ENCODE results near the gene DNAH10. TPM values are rescaled to one million over a fixed set of nuclear protein-coding genes. Genes with fewer than 3 reads are reported as not detected.

The DNAH10 gene
- polyA plus RNA-seq, 3 donors: 5.6 to 6.4 (median 5.8) TPM

DNA sequence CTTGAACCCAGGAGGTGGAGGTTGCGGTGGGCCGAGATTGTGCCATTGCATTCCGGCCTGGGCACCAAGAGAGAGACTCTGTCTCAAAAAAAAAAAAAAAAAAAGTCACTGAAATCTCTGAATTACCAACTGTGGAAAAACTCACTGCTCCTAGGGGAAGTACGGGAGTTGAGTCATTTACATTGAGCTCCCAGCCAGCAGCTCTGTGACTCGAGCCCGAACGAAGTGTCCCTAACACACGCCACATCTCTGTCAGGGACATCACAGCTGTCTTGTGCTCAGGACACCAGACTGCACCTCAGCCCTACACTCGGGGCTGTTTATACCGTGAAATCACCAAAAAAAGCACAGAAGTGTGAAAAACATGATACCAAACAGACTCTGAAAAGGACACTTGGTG lies 28.9 kb upstream of the DNAH10 start:
- no peak for DNase-seq (ENCODE audit: extremely low read depth in 1 of 11, low read depth in 9 of 11, low spot score in 4 of 11)

DNA sequence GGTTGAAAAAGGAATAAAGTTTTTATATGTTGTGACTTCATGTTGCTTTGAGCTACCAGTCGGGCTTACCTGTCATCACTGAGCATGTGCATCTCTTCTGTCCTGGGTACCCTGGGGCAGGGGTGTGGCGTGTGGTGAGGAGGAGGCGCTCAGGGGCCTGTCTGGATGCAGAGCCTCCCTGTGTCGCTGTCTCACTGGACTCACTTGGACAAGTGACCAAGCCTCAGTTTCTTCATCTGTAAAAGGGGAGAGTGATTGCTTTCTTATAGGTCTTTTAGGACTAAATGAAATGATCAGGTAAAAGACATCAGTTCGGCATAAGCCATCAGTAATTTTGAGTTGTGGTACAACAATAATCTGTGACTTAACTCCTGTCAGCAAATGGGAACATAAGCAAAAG lies 27.8 kb upstream of the DNAH10 start:
- no peak for DNase-seq (ENCODE audit: extremely low read depth in 1 of 11, low read depth in 9 of 11, low spot score in 4 of 11)

DNA sequence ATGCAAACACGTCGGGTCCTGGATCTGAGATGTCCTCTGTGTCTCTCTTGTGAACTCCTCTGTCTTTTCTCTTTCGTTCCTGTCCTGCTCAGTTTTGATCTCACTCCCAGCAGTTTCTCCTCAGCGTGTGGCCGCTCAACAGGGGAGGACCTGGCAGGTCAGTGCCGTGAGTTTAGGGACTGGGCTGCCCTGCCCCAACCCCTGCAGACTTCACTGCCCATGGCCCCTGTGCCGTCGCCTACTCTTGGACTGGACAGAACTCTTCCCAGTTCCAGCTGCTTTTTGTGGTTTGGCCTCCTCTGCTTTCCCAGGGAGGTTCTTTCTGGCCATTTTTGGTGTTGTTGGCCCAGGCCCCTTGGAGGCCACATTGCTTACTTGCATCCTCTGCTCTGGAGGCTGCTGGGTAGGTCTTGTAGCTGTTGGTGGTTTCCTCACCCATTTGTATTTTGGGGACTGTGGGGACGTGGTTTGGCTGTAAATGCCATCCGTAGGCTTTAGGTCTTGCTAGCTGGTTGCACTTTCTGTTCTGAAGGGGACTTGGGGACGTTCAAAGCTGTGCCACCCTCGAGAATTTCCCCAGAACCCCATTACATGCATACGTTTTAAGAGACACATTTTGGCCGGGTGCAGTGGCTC lies 20.0 kb upstream of the DNAH10 start:
- no peak for DNase-seq (ENCODE audit: extremely low read depth in 1 of 11, low read depth in 9 of 11, low spot score in 4 of 11)

DNA sequence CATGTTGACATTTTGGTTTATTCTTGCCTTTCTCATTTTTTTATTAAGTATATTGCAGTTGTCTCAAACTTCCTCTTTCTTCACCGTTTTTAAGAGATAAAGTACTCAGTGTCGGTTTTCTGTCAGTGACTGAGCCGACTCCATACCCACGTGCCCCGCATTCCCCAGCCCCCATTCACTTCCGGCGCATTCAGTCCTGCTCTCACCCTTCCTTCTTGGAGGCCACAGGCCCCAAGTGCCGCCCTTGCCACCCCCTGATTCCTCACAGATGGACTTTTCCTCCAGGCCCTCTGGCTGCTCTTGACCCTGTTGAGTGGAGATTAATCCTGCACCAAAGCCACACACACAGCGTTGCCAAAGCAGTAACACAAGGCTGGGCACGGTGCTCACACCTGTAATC lies 19.1 kb upstream of the DNAH10 start:
- no peak for DNase-seq (ENCODE audit: extremely low read depth in 1 of 11, low read depth in 9 of 11, low spot score in 4 of 11)

DNA sequence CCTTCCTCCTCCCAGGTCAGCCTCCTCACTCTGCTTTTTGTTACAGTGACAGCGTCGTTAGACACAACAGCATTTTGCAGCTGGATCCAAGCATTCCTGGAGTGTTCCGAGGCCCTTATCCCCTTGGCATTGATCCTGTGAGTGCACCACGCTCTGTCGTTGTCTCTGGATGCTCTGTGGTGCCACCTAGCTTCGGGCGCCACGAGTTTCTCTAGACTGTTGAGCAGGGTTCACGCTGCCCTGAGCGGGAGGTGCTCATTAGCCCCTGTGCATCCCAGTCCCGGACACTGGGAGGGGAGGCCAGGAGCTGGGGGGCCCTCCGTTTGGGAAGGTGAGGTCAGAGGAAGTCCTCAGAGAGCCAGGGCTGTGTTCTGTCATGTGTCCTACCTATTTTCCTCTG lies 17.3 kb upstream of the DNAH10 start:
- no peak for DNase-seq (ENCODE audit: extremely low read depth in 1 of 11, low read depth in 9 of 11, low spot score in 4 of 11)

DNA sequence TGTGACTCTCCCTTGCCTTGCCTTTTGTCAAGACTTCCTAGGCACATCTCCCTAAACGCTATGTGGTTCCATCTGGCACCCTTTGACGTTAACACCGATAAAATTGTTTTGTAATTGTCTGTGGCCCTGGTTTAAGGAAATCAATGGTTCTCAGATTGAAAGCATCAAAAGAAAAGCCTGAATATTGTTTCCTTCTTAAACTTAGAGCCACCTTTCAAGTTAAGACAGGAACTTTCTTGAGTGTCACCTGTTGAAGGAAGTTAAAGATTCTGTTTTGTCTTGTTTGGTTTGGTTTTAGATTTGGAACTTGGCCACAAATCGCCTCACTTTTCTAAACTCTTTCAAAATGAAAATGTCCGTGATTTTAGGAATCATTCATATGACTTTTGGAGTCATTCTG lies 14.8 kb upstream of the DNAH10 start:
- DNase-seq (ENCODE audit: extremely low read depth in 1 of 11, low read depth in 9 of 11, low spot score in 4 of 11): no peak

DNA sequence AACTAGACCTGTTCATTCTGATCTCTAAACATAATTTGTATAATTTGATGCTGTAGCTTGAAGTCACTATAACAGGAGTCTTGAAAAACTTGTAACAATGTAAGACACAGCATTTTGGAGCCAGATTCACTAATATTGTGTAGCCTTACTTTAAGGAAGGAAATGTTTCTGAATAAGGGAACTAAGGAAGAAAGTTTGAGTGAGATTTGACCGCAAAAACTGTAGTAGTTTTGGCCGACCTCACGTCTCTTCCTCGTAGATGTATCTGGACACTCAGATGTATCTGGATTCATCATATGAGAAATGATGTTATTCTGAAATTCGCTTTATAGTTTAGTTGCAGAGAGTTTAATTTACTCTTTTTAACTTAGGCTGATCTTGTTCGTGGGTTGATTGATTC lies 13.9 kb upstream of the DNAH10 start:
- no peak for DNase-seq (ENCODE audit: extremely low read depth in 1 of 11, low read depth in 9 of 11, low spot score in 4 of 11)

DNA sequence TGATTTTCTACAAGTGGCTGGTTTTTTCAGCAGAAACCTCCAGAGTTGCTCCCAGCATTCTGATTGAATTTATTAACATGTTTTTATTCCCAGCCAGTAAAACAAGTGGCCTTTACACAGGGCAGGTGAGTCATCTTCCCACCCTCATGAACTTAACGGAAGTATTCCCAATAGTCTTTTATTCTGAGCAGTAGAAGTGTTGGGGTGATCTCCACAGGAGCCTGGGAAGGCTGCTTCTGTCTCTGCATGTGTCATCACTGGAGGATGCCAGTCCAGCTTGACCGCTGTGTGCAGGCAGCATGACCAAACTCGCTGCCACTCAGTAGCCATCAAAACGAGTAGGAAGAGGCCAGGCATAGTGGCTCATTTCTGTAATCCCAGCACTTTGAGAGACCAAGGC lies 13.4 kb upstream of the DNAH10 start:
- DNase-seq (ENCODE audit: extremely low read depth in 1 of 11, low read depth in 9 of 11, low spot score in 4 of 11): no peak

DNA sequence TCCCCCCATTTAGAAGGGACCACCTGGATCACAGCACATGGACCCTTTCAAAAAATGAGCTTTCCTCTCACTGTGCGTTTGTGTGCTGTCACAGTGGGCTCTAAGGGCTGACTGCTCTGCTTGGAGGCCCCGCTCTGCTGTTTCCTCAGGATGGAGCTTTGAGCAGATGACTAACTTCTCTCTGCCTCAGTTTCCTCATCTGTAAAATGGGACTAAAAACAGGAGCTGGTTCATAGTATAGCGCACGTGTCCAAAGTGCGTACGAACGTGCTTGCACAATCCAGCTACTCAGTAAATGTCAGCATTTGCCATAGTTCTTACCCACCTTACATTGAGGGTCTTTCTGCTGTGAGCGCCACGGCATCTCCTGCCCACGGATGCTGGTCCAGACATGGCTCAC lies 12.7 kb upstream of the DNAH10 start:
- DNase-seq (ENCODE audit: extremely low read depth in 1 of 11, low read depth in 9 of 11, low spot score in 4 of 11): no peak

DNA sequence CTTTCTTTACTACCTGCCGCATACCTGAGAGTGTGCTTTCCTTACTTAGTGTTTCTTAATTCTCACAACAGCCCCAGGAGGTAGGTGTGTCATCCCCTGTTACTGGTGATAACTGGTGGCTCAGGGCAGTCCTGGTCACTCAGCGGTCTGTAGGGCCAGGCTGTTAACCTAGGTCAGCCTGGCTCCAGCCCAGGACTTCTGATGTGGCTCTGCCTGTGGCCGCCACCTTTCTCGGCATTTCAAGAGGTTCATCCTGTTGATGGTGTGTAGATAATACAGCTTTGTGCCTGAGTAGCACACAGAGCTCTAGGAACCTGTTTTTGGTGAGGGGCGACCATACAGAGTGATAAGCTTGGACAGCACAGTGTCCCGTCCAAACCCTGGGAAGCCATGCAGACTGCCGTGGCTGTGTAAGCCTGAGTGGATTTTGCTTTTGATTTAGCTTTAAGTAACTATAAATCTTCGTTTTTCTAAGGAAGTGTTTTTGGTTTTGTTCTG lies 11.9 kb upstream of the DNAH10 start:
- no peak for DNase-seq (ENCODE audit: extremely low read depth in 1 of 11, low read depth in 9 of 11, low spot score in 4 of 11)

DNA sequence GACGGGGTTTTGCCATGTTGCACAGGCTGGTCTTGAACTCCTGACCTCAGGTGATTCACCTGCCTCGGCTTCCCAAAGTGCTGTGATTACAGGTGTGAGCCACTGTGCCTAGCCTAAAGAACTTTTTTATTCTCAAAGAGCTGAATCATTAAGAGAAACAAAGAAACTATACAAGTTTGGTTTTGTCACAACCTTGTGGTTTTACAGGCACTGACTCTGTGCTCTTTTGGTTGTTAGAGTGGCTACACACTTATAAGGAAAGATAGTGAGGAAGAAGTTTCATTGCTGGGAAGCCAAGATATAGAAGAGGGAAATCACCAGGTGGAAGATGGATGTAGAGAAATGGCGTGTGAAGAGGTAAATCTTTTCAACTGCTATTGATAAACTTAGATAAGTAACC lies 10.1 kb upstream of the DNAH10 start:
- no peak for DNase-seq (ENCODE audit: extremely low read depth in 1 of 11, low read depth in 9 of 11, low spot score in 4 of 11)

DNA sequence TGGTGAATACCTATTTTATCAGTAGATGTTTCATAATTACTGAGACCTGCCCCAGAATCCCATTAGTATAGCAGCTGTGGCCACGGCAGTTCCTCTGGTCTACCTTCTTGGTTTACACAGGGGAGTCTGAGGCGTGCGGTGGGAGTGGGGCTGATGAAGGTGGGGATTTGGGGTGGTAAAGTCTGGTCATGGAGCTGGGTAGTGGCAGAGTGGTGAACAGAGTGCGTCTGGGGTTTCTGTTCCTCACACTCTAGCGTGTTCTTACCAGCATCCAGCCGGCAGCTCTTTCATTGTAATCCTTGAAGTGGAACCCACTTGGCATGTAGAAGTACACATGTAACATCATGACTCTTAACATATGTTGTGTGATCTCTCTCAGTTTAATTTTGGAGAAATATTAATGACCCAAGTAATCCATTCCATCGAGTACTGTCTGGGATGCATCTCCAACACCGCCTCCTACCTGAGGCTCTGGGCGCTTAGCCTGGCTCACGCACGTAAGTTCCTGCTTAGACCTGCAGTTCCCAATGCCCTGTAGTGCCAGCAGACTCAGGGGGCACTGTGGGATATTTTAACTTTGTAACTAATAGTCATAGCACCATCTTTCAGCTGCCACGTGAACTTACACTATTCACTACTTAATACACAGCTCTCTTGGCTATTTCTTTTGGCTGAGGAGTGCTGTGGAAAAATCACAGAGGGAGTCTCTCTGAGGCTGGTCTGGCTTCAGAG lies 7.9 kb upstream of the DNAH10 start:
- DNase-seq (ENCODE audit: extremely low read depth in 1 of 11, low read depth in 9 of 11, low spot score in 4 of 11): no peak

DNA sequence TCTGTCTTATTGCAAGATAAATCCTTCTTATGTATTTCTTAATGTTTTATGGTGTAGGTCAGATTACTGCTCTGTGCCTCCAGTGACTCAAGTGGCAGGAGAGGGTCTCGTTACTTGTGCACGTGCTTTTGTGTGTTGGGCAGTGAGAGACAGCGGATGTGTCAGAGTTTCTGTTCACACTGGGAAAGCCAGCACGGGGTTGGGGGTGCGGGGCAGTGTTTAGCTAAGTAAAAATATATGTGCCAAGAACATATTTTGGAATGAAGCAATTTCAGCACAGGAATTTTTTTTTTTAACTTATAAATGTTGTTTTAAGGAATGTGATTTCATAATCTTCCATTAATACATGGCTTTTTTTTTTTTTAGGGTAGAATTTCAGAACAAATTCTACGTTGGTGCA lies 4.5 kb upstream of the DNAH10 start:
- DNase-seq (ENCODE audit: extremely low read depth in 1 of 11, low read depth in 9 of 11, low spot score in 4 of 11): no peak

DNA sequence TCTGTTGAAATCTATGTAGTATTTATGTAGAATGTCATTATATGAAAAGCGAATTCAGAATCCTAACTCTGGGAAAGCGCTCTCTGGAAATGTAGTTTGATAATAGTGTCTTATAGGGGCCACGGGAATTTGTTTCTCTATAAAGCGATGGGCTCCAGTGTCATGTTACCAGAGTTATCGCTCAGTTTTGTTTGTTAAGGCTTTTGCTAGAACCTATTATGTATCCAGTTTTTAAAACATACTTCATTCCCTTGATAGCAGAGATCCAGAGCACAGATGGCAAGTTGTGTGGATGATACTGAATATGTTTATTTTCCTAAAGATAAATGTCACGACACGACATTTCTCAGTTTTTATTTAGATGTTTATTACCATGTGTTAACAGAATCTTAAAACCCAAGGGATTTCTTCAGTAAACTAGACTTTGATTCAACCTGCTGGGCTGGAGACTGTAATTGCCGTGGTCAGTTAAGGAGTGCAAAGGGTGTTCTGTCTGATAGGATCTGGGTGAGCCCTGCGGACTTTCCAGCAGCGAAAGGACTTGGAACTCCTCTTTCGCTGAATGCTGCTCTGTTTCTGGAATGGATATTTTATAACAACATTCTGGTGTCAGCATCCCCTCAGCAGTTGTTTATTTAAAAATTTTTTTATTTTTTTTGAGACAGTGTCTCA lies 1.7 kb upstream of the DNAH10 start:
- no peak for DNase-seq (ENCODE audit: extremely low read depth in 1 of 11, low read depth in 9 of 11, low spot score in 4 of 11)

DNA sequence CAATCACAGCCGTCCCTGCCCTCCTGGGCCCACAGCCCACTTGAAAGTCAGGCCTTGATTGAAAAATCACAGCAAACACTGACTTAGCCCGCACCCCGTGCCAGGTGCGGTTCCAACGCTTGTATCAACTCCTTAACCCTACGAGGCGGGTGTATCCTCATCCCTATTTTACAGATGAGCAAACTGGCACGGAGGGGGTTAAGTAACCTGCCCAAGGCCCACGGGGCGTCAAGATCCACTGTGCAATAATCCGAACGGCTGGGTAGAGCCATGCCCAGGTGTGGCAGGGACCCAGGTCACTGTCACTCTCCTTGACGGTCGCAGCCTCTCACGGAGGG lies 583 bp downstream of the DNAH10 start:
- no peak for DNase-seq (ENCODE audit: extremely low read depth in 1 of 11, low read depth in 9 of 11, low spot score in 4 of 11)

DNA sequence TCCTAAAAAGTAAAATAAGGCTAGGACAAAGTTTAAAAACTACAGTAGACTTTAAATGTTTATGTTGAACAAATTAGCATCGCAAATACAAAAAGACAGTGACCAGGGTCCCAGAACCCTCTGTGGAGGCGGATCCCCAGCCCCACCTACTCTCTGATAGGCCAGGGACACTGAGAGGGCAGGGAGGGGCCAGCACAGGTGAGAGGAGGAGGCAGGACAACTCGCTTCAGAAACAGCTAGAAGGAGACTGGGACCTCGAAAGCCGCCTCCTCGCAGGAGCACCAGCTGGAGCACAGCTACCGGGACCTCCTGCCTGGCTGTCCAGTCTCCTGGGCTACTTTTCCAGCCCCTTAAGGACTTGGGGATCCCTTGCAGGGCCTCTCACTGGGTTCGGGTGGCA lies 992 bp downstream of the DNAH10 start:
- no peak for DNase-seq (ENCODE audit: extremely low read depth in 1 of 11, low read depth in 9 of 11, low spot score in 4 of 11)

DNA sequence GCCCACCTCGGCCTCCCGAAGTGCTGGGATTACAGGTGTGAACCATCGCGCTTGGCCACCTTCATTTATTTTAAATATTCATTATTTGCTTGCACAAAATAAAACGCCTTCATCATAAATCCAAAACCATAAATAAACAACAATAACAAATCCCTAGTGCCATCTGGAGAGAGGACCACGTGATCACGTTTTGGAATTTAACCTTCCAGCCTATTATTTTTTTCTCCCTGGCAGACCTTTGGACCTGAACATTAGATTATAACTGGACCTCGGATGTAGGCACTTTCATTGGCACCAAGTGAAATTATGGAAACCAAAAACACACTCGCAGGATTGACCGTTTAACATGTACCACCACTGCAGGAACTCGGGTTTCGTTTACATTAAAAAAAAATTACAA lies 2.0 kb downstream of the DNAH10 start:
- no peak for DNase-seq (ENCODE audit: extremely low read depth in 1 of 11, low read depth in 9 of 11, low spot score in 4 of 11)

DNA sequence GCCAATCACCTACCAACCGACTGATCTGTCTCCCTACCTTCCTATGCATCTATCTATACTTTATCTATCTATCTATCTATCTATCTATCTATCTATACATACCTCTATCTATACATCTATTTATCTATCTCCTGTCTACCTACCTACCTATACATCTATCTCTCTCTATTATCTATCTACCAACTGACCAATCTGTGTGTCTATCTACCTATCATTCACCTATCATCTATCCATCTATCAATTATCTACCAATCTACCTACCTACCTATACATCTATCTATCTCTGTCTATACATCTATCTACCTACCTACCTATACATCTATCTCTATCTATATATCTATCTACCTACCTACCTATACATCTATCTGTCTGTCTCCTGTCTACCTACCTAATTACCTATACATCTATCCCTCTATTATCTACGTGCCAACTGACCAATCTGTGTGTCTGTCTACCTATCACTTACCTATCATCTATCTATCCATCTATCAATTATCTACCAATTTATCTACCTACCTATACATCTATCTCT lies 3.5 kb downstream of the DNAH10 start:
- DNase-seq (ENCODE audit: extremely low read depth in 1 of 11, low read depth in 9 of 11, low spot score in 4 of 11): no peak

DNA sequence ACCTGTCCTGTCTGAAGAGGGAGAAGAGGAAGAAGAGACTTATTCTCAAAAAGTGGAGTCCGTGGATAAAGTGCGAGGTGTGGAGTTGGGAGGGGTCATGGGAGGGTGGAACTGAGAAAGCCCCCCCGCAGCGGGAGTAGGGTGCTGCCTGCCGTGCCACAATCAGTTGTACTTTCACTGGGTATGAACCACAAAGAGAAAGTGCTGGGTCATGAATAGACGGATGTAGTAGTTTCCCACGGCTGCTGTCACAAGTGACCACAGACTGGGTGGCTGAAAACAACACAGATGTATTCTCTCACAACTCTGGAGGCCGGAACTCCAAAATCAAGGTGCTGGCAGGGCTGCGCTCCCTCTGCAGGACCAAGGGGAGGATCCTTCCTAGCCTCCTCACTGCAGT lies 5.5 kb downstream of the DNAH10 start:
- DNase-seq (ENCODE audit: extremely low read depth in 1 of 11, low read depth in 9 of 11, low spot score in 4 of 11): no peak

DNA sequence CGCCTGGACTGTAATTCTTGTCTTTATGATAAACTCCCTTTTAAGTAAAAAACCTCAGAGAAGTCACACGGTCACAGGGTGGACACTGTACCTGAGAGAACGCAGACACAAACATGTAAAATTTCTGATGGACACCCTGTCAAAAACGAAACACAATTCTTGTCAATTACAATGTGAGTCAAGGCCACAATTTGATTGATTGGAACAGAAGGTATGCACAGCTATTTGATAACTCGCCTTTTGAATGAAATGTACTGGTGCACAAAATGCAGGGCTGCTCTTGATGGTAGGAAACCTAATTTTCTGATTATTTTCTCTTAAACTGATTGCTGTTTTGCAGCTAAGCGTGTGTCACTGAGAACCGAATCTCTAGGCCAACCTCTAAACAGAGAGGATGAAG lies 9.2 kb downstream of the DNAH10 start:
- no peak for DNase-seq (ENCODE audit: extremely low read depth in 1 of 11, low read depth in 9 of 11, low spot score in 4 of 11)

Measured in renal cortex interstitium (tissue), 11 donors.